HepG2 (cell line): ENCODE measurements around the gene YIPF5. TPM values are rescaled to one million over a fixed set of nuclear protein-coding genes. Genes with fewer than 3 reads are reported as not detected.

ENCODE experiments used
- ATAC-seq: fragments of 200-7000 bp; cut with Tn5 transposase; 3 replicates; pipeline ENCODE4 v1.9.1; 2020; ENCODE audit warnings: mild to moderate bottlenecking, moderate library complexity
- BruUV-seq: library from RNA; stranded (reverse); fragments of 400-500 nt; replicated peaks from 2 replicates; lab custom pipeline; 2021; lab: Mats Ljungman, UMichigan
- CTCF ChIA-PET: fragments of 300-600 bp; formaldehyde crosslinking; extraction: SDS; loops from one replicate; lab custom pipeline; 2021; ENCODE audit warnings: low total read pairs, inconsistent platforms, low intra/inter-chr PET ratio; lab: Yijun Ruan, JAX
- POLR2A ChIA-PET: fragments of 350-600 bp; sonication (Branson Sonifier 250); formaldehyde crosslinking; loops from one replicate; lab custom pipeline; 2020; ENCODE audit warnings: antibody characterized with exemption, inconsistent platforms; lab: Yijun Ruan, JAX
- DNase-seq: peaks from one replicate; pipeline ENCODE4 v3.0.0-alpha.2; 2015; ENCODE audit warnings: low spot score
- FAIRE-seq: peaks from 3 replicates; lab custom pipeline; 2011; peaks lifted over from hg19 to GRCh38; lab: Jason Lieb, UNC
- H2AFZ ChIP-seq: one replicate; pipeline ENCODE4 v1.6.1; 2011; ENCODE audit warnings: low read length, inconsistent platforms
- H3K27ac ChIP-seq: fragments of 300-600 bp; 3 replicates; pipeline ENCODE4 v1.8.0; 2011; ENCODE audit warnings: mixed run types, mild to moderate bottlenecking, mixed read lengths, low read length, inconsistent platforms; ENCODE audit not compliant: insufficient read depth; ENCODE audit errors: extremely low read length
- H3K27me3 ChIP-seq, 2 experiments: fragments of 200-600 bp in 1 of 2; 2 replicates in 1 of 2; 3 replicates in 1 of 2; pipeline versions ENCODE4 v1.6.0 to v1.8.0; 2011; ENCODE audit warnings: low read length in 2 of 2, mild to moderate bottlenecking in 2 of 2, moderate library complexity in 2 of 2, inconsistent platforms in 1 of 2; ENCODE audit not compliant: insufficient read depth in 2 of 2, control insufficient read depth in 1 of 2
- H3K36me3 ChIP-seq, 2 experiments: fragments of 200-600 bp in 1 of 2; replicated peaks in 1 of 2; 2 replicates in 1 of 2; 3 replicates in 1 of 2; pipeline versions ENCODE4 v1.5.1 to v1.8.0; 2011; ENCODE audit warnings: low read length in 2 of 2, inconsistent platforms in 1 of 2; ENCODE audit not compliant: insufficient read depth in 2 of 2, control insufficient read depth in 1 of 2
- H3K4me1 ChIP-seq: 2 replicates; pipeline ENCODE4 v1.5.1; 2012; ENCODE audit warnings: low read length, inconsistent platforms; ENCODE audit not compliant: insufficient read depth
- H3K4me2 ChIP-seq: 2 replicates; pipeline ENCODE4 v1.6.0; 2011; ENCODE audit warnings: low read depth, low read length, inconsistent platforms
- H3K4me3 ChIP-seq, 3 experiments: fragments of 200-600 bp in 1 of 3; sonication (generic), shearing (Covaris generic) in 1 of 3; replicated peaks in 1 of 3; 2 replicates each; pipeline ENCODE4 v1.5.1; 2011 to 2016; ENCODE audit warnings: low read length in 3 of 3, inconsistent platforms in 2 of 3, low read depth in 2 of 3, mild to moderate bottlenecking in 2 of 3, control low read depth in 1 of 3, mixed read lengths in 1 of 3; ENCODE audit not compliant: insufficient read depth in 1 of 3
- H3K79me2 ChIP-seq: one replicate; pipeline ENCODE4 v1.6.1; 2011; ENCODE audit warnings: low read length, inconsistent platforms; ENCODE audit not compliant: insufficient read depth
- H3K9ac ChIP-seq: 2 replicates; pipeline ENCODE4 v1.6.0; 2011; ENCODE audit warnings: mild to moderate bottlenecking, low read depth, low read length, inconsistent platforms; ENCODE audit not compliant: insufficient read depth
- H3K9me3 ChIP-seq: 2 replicates; pipeline ENCODE4 v1.5.1; 2012; ENCODE audit warnings: mild to moderate bottlenecking, low read length
- H4K20me1 ChIP-seq: 2 replicates; pipeline ENCODE4 v1.6.0; 2011; ENCODE audit warnings: inconsistent platforms, mild to moderate bottlenecking, low read length, moderate library complexity; ENCODE audit not compliant: insufficient read depth
- CENPX ChIP-seq: sonication (generic); formaldehyde crosslinking; IDR thresholded peaks from 2 replicates; pipeline ENCODE4 v1.9.0; 2021; ENCODE audit warnings: mild to moderate bottlenecking, missing genetic modification reagents, moderate library complexity
- DNMT3B ChIP-seq: conservative IDR thresholded peaks from 2 replicates; pipeline ENCODE4 v1.6.1; 2016; ENCODE audit warnings: missing biosample characterization, control low read depth
- ZFP90 ChIP-seq: sonication (generic); formaldehyde crosslinking; IDR thresholded peaks from 2 replicates; pipeline ENCODE4 v1.8.0; 2022; ENCODE audit warnings: missing genetic modification reagents, mild to moderate bottlenecking, inconsistent platforms, borderline replicate concordance
- ZFX ChIP-seq: sonication (generic); formaldehyde crosslinking; IDR thresholded peaks from 2 replicates; pipeline ENCODE4 v1.4.0; 2020; ENCODE audit warnings: mild to moderate bottlenecking, low read depth, missing genetic modification reagents, moderate library complexity
- ZNF577 ChIP-seq: sonication (generic); formaldehyde crosslinking; IDR thresholded peaks from 2 replicates; pipeline ENCODE4 v1.4.0; 2020; ENCODE audit warnings: mild to moderate bottlenecking, low read depth, missing genetic modification reagents, borderline replicate concordance
- ZNF781 ChIP-seq: sonication (generic); formaldehyde crosslinking; IDR thresholded peaks from 2 replicates; pipeline ENCODE4 v1.5.1; 2020; ENCODE audit warnings: borderline replicate concordance, mild to moderate bottlenecking, missing genetic modification reagents; ENCODE audit errors: not compliant biosample characterization
- WGBS: methylation state at CpG from one replicate; pipeline ENCODE4 v1.1.6; 2017; ENCODE audit warnings: low lambda C conversion rate; 5-methylcytosine and 5-hydroxymethylcytosine counted together
- in situ Hi-C: cut with HindIII; loops from 2 replicates; pipeline ENCODE4 v1.10.0; 2017; ENCODE audit warnings: low pct_unique_long_range_greater_than_20kb; ENCODE audit not compliant: extremely low pct_ligation_motif_present
- intact Hi-C: fragments of 100-400 bp; cut with micrococcal nuclease; formaldehyde crosslinking; loops from one replicate; pipeline ENCODE4 v1.10.0; 2022; ENCODE audit not compliant: unreplicated experiment
- polyA plus RNA-seq, 8 experiments: library from polyadenylated mRNA; depleted of rRNA in 3 of 8; stranded (reverse) in 7 of 8; unstranded in 1 of 8; fragments of >200 nt; fragmentation: Illumina TruSeq in 4 of 8; extraction: Trizol in 4 of 8; gene quantifications; 2 replicates each; pipeline versions ENCODE4 v1.2.1 to v1.2.3, GENCODE V29; 2011 to 2016; ENCODE audit warnings: low read depth in 4 of 8, missing spikeins in 1 of 8, mixed read lengths in 1 of 8; ENCODE audit not compliant: insufficient read depth in 1 of 8
- total RNA-seq, 5 experiments: library from RNA; depleted of rRNA; stranded (reverse); fragments of >200 nt; fragmentation: Illumina TruSeq; extraction: Trizol; gene quantifications; 2 replicates each; pipeline ENCODE4 v1.2.3, GENCODE V29; 2016; ENCODE audit warnings: low read depth in 1 of 5
- TF ChIP-seq, protein P1 (sequence below): sonication (generic); formaldehyde crosslinking; IDR thresholded peaks from 2 replicates; pipeline ENCODE4 v1.5.0; 2020; ENCODE audit warnings: missing genetic modification reagents, mild to moderate bottlenecking, borderline replicate concordance
- TF ChIP-seq, protein P2 (sequence below): sonication (generic); formaldehyde crosslinking; IDR thresholded peaks from 2 replicates; pipeline ENCODE4 v1.4.0; 2020; ENCODE audit warnings: missing genetic modification reagents

The YIPF5 gene
- total and polyA plus RNA-seq, 2 of the 13 experiments (the other 11 are each of a cell fraction or from before 2014, with no cell fraction given): 61.4 to 73.6 TPM

DNA sequence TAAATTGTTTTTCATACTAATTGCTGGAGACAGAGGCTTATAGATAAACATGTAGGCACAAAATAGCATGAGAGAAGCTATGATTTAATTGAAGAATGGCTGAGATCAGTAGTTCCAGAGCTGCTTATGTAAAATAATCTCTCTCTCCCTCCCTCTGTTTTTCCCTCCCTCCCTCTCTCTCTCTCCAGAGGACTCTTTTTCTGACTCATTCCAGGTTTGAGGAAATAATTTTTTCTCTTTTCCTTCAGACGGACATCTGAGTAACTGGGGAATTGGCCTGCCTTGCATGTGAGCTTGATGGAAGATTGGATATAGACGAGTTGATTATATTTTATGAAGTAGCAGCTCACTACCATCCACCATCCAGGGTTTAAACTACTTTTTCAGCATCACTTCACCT lies 35.7 kb upstream of the YIPF5 start:
- ChIA-PET POLR2A (no interaction called here), CTCF (no interaction called here)
- no peak overlapping the region for H2AFZ ChIP-seq
- no peaks in the 10 kb centered on the region for H3K36me3 ChIP-seq
- ATAC-seq: no peak
- intact Hi-C loops: loop anchor here (10.0 kb wide), 1 partner anchor 1929 kb away; no protein-coding TSS in a partner anchor
- in situ Hi-C loops: loop anchor here (10.0 kb wide), 1 partner anchor 1029 kb away; no protein-coding TSS in a partner anchor
- TF ChIP-seq DNMT3B (no peak), ZFP90 (CRISPR knock-in tag) (no peak), ZNF781 (no peak), CENPX (no peak), ZNF577 (CRISPR knock-in tag) (no peak), ZFX (CRISPR knock-in tag) (no peak)
- TF ChIP-seq, protein P1, sequence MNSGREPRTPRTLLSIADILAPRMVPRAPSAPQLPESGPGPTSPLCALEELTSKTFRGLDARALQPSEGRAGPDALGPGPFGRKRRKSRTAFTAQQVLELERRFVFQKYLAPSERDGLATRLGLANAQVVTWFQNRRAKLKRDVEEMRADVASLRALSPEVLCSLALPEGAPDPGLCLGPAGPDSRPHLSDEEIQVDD (CRISPR knock-in tag): no peak
- TF ChIP-seq, protein P2, sequence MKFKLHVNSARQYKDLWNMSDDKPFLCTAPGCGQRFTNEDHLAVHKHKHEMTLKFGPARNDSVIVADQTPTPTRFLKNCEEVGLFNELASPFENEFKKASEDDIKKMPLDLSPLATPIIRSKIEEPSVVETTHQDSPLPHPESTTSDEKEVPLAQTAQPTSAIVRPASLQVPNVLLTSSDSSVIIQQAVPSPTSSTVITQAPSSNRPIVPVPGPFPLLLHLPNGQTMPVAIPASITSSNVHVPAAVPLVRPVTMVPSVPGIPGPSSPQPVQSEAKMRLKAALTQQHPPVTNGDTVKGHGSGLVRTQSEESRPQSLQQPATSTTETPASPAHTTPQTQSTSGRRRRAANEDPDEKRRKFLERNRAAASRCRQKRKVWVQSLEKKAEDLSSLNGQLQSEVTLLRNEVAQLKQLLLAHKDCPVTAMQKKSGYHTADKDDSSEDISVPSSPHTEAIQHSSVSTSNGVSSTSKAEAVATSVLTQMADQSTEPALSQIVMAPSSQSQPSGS: no peak
- H3K9me3 ChIP-seq: no peaks in the 10 kb centered on the region
- no peak for DNase-seq
- H4K20me1 ChIP-seq: no peaks in the 10 kb centered on the region
- H3K4me1 ChIP-seq: no peaks in the 10 kb centered on the region
- no peaks in the 10 kb centered on the region for H3K79me2 ChIP-seq
- no TSS peak for BruUV-seq
- H3K27me3 ChIP-seq: peaks cover 3 to 20% of the 10 kb centered on the region in 2 experiments; a peak in 4 of 5 replicates
- 3% methylated on average over 2 of the region's 2 CpGs for WGBS
- H3K4me3 ChIP-seq: no peak overlapping the region
- FAIRE-seq: no peak
- H3K4me2 ChIP-seq: no peak overlapping the region
- H3K9ac ChIP-seq: no peak overlapping the region
- H3K27ac ChIP-seq: no peak overlapping the region
